DMS 273 (cell line): ENCODE measurements around the gene FBXO31.
A peak's percentile ranks its signal among the peaks of the same experiment; 100 is the strongest.
"Not testable (repeated sequence)": the region's sequence is repeated elsewhere in the genome, so short reads cannot be mapped to it uniquely, and the experiment has no call there.

Experiments
- DNase-seq: peaks from one replicate; lab custom pipeline; 2025; ENCODE audit not compliant: unreplicated experiment; lab: John Stamatoyannopoulos, UW

The FBXO31 gene

DNA sequence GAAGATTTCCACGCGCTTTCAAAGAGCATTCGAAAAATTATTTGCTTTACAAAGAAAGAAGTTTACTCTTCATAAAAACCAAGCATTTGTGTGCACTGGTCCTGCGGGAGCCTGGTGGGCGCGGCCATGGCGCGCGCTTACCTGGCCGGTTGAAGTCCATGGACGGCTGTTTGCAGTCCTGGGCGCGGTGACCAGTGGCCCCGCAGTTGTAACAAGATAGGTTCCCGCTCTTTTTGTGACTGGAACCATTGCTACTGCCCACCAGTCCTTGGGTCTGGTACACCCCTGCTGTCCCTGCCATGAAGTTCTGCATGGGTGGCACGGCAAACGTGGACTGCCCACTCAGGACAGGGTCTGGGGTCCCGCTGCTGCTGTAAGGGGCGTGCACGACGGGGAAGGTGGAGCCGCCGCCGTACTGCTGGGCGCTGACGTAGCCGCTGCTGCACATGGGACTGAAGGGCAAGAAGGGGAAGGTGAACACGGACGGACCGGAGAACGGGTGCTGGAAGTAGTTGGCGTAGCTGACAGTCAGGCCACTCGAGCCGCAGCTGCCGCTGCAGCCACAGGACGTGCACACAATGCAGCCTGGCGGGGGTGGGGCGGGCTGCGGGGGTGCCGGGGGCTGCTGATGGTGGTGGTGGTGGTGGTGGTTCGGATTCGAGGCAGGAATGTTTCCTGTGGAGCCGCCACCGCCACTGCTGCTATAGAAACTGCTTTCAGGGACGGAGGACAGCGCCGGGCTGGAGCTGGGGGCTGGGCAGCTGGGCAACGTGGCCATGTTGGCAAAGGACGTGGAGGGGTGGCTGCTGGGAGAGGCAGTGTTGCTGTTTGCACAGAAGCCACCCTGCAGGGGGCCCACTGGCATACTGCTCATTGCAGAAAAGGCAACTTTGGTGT, 28.0 kb upstream of the FBXO31 start:
- no peak for DNase-seq

DNA sequence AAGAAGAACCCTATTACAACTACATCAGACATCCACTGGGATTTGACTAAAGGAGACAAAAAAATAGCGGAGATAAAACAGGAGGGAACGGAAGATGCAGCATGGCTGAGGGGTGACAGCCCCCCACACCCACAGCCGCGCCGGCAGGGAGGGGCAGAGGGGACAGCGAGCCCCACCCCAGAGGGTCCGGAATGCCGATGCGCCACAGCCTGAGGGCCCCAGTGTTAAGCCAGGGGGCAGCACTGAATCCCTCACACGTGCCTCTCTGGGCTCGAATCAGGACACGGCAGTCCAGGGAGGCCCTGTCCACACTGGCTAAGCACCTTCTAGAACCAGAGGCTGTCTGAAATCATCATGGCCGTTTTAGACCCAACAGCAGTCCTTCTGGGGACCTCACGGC, 27.4 kb upstream of the FBXO31 start:
- DNase-seq: no peak

DNA sequence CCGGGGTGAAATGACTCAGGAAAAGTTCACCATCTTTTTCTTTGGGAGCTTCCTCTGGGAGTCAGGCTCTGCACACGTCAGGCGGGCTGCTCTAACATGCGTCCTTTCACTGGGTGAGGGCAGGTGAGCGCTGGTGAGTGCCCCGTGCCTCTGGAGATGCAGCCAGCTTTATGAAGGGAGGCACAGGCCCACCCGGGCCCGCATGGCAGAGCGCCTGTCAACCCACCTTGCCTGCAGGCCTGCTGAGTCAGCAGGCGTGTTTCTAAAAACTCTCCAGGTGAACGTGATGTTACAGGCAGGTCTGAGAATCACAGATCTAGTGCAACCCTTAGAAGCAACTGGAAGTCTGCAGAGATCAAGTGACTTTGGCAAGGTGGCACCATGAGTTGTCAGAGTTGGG, 27.0 kb upstream of the FBXO31 start:
- DNase-seq: no peak

DNA sequence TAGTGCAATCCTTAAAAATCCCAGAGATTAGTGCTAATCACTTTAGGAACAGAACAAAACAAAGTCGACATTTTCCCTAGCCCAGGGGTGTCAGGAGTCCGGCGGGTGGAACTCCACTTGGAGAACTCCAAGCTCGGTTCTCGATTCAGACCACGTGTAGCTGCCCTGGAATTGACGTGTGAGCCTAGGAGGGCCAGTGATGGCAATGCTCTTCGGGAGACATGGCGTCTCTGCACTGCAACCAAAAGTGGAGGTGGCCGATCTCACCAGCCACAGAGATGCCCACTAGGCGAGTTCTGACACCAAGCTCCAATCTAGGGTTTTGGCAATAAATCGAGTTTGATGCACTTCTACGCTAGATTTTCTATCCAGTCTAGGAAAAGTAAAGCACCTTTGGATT, 26.2 kb upstream of the FBXO31 start:
- DNase-seq: no peak

DNA sequence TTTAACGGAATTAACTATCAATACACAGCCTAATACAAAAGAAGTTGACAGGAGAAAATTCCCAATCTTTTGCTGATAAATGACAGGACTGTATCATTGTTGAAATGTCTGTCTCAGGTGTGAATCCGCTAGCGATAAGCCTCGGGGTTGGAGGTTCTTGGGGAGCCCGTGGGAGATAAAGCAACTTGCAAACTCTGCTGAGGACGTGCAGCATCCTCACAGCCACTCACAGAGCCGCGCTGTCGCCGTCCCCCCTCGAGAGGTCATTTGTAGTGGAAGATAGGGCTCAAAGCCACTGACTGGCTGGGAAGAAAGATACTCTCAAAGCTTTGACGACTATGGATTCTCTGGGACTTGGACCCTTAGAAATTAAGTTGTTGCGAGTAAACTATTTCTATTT, 25.6 kb upstream of the FBXO31 start:
- DNase-seq: no peak

DNA sequence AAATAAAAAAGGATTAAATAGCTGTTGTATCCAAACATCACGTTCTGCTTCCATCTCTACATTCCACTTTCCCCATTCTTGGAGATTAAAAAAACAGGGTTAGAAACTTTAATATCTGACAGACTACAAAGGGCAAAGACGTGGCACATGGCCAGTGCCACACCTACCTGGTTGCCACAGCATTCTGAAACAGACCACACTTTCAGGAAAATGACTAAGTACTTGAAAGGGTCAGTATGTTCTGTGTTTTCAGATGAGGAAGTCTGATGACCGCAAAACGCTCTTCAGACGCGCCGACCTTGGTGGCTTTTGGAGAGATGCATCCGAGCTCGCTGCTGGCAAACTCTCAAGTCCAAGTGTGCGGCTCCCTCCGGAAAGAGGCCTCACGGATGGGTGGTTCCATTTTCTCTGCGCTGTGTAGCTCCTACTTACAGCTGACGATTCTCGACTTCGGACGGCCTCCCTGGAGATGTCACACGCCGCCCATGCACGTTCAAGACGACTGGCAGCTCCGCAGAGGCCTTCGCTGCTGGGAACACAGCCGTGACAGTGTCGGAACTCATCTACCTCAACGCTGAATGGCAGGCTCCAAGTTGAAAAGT, 24.0 kb upstream of the FBXO31 start:
- DNase-seq: no peak

DNA sequence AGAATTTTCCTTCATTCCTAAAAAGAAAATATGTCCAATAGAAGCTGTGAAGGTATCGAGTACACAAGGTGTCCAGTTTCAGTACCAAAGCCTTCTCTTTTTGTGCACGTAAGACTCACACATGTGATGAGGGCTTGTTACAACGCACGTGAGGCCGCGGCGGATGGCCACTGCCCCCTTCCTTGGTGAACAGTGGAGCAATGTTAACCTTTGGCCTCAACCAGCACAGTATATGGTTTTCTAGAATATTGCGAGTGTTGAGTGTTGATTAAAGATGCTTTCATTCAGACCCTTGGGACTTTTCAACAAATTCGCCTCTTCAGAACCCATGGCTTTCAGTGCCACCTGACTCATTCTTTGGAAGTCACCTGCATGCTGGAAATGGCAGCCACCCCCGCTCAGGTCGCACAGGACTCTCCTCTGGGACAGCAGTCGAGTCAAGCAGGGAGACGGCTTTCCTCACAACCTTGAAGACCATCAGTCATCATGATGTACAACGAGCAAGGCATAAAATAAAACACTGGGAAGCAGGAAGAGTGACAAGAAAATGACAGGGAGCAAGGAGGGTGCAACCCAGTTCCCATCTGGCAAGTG, 23.0 kb upstream of the FBXO31 start:
- no peak for DNase-seq

DNA sequence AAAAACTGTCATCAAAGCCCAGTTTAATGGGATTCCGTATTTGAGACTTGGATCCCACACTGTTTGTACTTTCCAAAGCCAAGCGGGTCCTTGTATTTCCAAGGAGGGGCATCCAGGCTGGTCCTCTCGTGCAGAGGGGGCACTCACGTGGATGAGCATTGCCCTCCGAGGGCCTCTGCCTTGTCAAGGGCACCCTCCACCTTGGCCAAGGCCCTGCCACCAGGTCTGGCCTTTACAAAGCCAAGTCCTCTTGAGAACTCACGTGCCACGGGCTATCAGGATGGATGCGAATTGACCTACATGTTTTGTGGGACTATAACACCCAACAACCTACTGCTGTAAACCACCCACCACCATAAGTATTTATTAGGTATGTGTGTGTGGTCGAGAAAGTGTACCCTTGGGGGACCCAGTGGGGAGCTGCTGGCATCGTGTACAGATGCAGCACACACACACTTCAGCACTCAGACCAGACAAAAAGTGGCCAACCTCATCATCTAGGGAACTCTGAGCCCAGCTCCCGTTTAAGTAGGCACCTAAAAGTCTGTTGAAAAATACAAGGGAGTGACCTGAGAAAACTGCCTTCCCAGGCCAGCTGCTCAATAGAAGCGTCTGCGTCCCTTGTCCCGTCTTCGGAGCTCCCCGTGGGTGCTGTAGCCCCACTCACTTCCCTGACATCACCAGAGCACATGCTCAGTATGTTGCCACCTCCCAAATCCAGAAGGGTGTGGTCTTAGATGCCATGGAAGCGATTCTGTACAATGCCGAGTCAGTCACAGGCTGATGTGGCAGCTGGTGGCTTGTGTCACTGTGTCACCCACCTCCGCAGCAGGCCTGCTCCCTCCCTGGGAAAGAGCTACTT, 21.4 kb upstream of the FBXO31 start:
- no peak for DNase-seq

DNA sequence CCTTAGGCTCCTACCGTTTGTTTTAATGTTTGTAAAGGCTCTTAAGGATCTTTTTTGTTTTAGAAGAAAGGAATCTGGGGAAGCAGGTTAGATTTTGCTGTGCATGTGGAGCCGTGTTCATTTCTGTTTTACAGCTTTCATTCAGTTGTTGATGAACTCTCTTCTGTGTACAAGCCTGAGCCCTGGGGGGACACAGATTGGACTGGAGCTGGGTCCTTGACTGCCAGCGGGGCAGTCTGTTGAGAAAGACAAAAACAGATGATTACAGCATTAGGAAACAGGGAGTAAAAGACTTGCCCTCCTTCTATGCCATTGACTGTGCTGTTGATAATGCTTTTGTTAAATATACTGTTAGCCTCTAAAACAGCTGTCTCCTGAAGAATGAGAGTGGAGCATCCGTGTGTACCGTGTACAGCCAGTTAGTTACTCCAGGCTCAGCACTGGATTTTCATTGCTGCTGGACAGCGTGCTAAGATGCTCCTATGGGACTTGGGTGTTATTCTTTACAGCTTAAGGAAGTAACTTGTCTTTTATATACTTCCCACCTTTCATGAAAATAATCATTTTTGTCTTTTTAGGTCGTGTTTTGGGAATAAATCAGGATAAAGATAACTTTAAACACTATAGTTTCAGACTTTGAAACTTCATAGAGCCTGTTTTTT, 11.7 kb upstream of the FBXO31 start:
- no peak for DNase-seq

DNA sequence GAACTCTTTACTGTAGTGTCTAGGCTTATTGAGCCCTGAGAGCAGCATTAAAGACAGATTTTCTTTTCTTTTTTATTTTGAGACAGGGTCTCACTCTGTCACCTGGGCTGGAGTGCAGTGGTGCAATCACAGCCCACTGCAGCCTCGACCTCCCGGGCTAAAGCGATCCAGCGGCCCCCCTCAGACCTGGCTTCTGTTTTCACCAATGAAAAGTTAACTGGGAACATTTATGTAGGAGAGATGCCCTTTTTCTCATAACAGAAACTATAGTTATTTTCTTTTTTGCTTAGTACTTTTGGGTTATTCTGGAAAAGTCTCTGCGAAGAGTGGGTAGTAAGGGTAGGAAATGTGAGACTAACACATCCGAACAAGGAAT, 10.1 kb upstream of the FBXO31 start:
- DNase-seq: no peak

DNA sequence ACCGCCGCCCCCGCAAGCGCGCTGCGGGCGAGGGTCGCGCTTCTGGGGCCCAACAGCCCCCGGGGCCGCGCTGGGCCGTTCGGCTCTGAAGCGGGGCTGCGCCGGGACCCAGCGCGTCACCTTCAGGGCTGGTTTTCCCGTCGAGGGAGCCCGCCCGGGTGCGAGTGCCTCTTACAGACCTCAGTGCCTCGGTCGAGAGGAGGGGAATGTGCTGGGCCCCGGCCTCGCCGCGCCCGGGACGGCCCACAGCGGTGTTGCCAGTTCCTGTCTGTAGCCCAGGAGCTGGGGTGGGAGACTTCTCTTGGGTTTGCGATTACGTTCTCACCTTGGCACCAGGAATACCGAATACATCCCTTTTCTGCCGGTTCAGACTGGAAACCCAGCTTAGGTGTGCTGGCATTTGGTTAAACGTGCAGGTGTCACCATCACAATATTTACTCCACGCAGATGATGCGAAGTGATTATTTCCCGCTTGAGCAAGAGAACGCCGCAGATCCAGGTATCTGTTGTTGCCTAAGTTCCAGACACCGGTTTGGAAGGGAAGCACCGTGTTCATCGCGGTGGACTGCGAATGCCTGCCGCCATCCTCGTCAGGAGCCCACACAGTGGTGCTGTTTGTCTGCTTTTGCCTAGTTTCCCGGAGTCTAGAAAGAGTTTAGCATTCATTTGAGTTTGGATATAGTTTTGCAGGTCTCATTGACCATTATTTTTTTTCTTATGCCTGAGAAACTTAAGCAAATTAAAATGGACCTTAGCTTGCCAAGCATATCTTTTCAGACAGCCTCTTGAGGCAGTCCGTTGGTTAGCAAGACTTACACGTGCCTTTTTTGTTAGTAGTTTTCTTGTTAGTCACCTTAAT, 9.5 kb upstream of the FBXO31 start:
- peak; percentile 60 for DNase-seq

DNA sequence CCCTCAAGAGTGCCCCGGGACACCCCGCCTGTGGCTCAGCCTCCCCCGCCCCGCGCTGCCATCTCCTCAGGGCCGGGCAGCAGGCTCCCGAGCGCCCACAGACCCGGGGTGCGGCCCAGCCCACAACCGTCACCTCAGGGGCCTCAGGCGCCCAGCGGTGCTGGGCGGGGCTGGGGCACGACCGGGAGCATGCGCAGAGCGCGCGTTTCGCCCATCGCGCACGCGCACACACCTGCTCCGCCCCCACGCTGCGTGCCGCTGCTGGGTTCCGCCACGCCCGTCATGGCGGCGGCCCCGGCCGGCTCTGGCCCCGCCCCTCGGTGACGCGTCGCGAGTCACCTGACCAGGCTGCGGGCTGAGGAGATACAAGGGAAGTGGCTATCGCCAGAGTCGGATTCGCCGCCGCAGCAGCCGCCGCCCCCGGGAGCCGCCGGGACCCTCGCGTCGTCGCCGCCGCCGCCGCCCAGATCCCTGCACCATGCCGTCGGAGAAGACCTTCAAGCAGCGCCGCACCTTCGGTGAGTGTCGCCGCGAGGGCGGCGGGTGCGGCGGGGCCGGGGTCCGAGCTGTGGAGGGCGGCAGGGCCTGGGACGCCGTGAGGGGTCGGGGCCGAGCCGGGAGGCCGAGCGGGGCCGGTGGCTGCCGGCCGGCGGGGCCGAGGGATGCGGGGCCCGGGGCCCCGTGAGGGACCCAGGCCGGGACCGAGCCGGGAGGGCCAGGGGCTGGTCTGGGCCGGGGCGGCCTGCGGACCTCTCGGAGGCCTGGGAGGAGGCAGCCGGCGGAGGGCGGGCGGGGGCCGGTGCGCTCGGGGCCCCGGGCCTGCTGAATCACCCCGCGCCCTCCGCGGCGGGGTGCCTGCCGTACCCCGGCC, 8.6 kb upstream of the FBXO31 start, which contains the start of gene MAP1LC3B:
MAP1LC3B (plus strand) TSS at position 387 of the 871 bp plus-strand sequence; CDS start at position 479, 92 bp downstream.
- peak; percentile 98 for DNase-seq

DNA sequence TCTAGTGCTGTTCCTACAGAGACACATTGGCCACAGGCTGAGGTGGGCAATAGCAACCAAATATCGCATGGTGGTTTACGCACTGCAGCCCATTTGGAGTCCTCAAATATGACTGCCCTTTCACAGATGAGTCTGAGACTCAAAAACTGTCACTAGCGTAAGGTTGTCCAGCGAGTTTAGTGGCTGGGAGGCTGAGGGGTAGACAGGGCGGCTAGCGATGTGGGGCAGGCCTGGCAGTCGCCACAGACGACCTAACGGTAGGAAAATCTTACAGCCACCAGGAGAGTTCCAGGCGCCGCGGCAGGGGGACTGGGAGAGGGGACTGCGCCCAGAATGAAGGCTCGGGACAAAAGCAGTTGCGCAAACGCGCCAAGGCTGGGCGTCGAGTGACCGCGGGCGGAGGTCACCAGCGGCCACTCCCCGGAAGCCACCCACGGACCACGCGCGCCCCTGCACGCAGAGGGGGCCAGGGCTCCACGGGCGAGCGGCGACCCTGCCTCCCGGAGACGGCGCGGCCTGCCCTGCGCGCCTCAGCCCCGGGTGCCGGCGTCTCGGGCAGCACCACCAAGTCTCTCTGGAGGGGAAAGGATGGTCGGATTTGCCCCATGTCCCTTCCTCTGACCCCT, 7.9 kb upstream of the FBXO31 start:
- peak; percentile 55 for DNase-seq

DNA sequence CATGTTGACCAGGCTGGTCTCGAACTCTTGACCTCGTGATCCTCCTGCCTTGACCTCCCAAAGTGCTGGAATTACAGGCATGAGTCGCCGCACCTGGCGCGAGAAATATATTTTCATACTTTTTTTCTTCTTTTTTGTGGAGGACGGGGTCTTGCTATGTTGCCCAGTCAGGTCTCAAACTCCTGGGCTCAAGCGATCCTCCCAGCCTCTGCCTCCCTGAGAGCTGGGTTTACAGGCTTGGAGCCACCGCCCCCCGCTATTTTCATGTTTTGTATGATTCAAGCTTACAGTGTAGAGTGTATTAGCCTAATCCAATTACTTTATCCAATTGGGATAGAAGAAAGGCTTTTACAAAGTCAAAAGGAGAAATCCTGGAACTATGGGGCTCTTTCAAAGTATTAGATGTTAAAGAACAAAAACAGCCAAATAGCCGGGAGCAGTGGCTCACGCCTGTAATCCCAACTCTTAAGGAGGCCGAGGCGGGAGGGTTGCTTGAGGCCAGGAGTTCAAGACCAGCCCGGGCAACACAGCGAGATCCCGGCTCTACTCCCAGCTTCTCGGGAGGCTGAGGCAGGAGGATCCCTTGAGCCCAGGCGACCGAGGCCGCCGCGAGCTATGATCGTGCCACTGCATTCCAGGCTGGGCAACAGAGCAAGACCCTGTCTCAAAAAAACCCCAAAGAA, 7.2 kb upstream of the FBXO31 start:
- DNase-seq: no peak

DNA sequence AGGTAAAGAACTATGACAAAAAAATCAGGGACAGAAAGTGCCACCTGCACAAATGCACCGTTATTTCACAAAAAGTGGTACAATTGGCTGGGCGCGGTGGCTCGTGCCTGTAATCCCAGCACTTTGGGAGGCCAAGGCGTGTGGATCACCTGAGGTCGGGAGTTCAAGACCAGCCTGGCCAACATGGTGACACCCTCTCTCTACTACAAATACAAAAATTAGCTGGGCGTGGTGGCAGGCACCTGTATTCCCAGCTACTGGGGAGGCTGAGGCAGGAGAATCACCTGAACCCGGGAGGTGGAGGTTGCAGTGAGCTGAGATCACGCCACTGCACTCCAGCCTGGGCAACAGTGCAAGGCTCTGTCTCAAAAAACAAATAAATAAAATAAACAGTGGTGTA, 6.3 kb upstream of the FBXO31 start:
- not testable (repeated sequence) for DNase-seq

DNA sequence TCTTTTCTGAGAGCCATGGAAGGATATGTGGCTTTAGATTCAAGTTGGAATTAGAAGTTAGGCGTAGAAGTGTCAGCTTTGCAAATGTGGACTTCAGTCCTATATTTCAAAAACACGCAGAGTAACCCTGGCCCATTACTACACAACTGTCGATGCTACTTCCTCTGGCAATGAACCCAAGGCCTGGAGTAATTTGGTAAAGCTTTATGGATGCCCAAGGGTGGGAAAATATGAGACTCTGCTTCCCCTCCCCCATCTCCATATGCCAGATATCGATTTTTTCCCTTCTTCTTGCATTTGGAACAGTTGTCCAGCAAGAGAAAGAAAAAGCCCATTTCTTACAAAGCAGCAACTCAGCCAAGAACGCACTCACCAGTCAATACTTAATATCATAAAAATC, 5.7 kb upstream of the FBXO31 start:
- DNase-seq: peak; percentile 84

DNA sequence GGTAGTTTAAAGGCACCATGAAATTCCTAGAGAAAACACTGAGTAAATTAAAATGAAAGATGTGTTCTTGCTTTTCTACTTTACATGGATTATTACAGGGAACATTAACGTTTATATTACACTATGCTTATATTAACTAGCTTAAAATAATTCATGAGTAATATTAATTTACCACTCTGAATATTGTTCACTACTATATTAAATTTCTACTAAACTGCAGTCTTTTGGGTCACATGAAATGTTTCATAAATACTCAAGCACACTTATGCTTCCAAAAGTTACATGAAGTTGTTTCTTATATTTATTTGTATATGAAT, 5.2 kb upstream of the FBXO31 start:
- DNase-seq: no peak
